H1 (cell line): ENCODE measurements around the gene STKLD1. TPM values are rescaled to one million over a fixed set of nuclear protein-coding genes. Genes with fewer than 3 reads are reported as not detected.

Experiments used
- CTCF ChIA-PET: fragments of 300-600 bp; sonication (Branson Sonifier 250); formaldehyde crosslinking; loops from one replicate; lab custom pipeline; 2021; ENCODE audit not compliant: partially characterized antibody; lab: Charles Lee
- POLR2A ChIA-PET: fragments of 300-600 bp; sonication (Branson Sonifier 250); formaldehyde crosslinking; loops from one replicate; lab custom pipeline; 2021; ENCODE audit warnings: inconsistent platforms; ENCODE audit not compliant: partially characterized antibody; lab: Charles Lee
- DNase-seq, 2 experiments: peaks; one replicate each; pipeline versions ENCODE4 v3.0.0 to v3.0.0-alpha.2; 2010 to 2022; ENCODE audit warnings: low spot score in 2 of 2, low read depth in 1 of 2, mixed read lengths in 1 of 2
- FAIRE-seq: peaks from 2 replicates; lab custom pipeline; 2011; peaks lifted over from hg19 to GRCh38; lab: Jason Lieb, UNC
- H2AFZ ChIP-seq: 2 replicates; pipeline ENCODE4 v1.8.1; 2012; ENCODE audit warnings: low read length, inconsistent platforms
- H2AK5ac ChIP-seq: 2 replicates; pipeline ENCODE4 v1.6.1; 2013; ENCODE audit warnings: low read depth, low read length
- H2BK120ac ChIP-seq: replicated peaks from 2 replicates; pipeline ENCODE3; 2013; ENCODE audit warnings: low read depth, low read length, inconsistent platforms
- H2BK12ac ChIP-seq: 2 replicates; pipeline ENCODE4 v1.6.1; 2013; ENCODE audit warnings: low read depth, low read length
- H2BK15ac ChIP-seq: 2 replicates; pipeline ENCODE4 v1.6.1; 2013; ENCODE audit warnings: low read length
- H2BK20ac ChIP-seq: 2 replicates; pipeline ENCODE4 v1.6.1; 2013; ENCODE audit warnings: low read length
- H2BK5ac ChIP-seq: 2 replicates; pipeline ENCODE4 v1.6.1; 2013; ENCODE audit warnings: low read depth, low read length
- H3K14ac ChIP-seq: 2 replicates; pipeline ENCODE4 v1.6.1; 2013; ENCODE audit warnings: inconsistent platforms; ENCODE audit not compliant: insufficient read length
- H3K18ac ChIP-seq: 2 replicates; pipeline ENCODE4 v1.6.1; 2013; ENCODE audit warnings: low read length; ENCODE audit errors: extremely low read depth
- H3K23ac ChIP-seq: 2 replicates; pipeline ENCODE4 v1.6.1; 2013; ENCODE audit warnings: inconsistent platforms; ENCODE audit not compliant: insufficient read length
- H3K23me2 ChIP-seq: 2 replicates; pipeline ENCODE4 v1.6.1; 2013; ENCODE audit warnings: low read depth, low read length
- H3K27ac ChIP-seq: 2 replicates; pipeline ENCODE4 v1.6.1; 2011; ENCODE audit warnings: low read depth, low read length, inconsistent platforms
- H3K27me3 ChIP-seq, 4 experiments: replicated peaks in 1 of 4; 1 replicate in 1 of 4; 2 replicates in 3 of 4; pipeline versions ENCODE4 v1.6.1 to v1.8.1; 2011 to 2013; ENCODE audit warnings: low read length in 3 of 4, mild to moderate bottlenecking in 3 of 4, inconsistent platforms in 2 of 4, mixed read lengths in 2 of 4, moderate library complexity in 1 of 4; ENCODE audit not compliant: control insufficient read depth in 3 of 4, insufficient read depth in 3 of 4; ENCODE audit errors: extremely low read depth in 1 of 4
- H3K36me3 ChIP-seq, 4 experiments: 2 replicates each; pipeline versions ENCODE4 v1.6.1 to v1.8.1; 2011 to 2013; ENCODE audit warnings: mild to moderate bottlenecking in 4 of 4, low read length in 3 of 4, moderate library complexity in 2 of 4, control low read depth in 1 of 4, inconsistent platforms in 1 of 4; ENCODE audit not compliant: insufficient read depth in 4 of 4, control insufficient read depth in 2 of 4
- H3K4ac ChIP-seq: replicated peaks from 2 replicates; pipeline ENCODE3; 2013; ENCODE audit warnings: low read length, low read depth, mixed read lengths, inconsistent platforms; ENCODE audit not compliant: insufficient read length
- H3K4me1 ChIP-seq, 4 experiments: replicated peaks in 1 of 4; 1 replicate in 1 of 4; 2 replicates in 3 of 4; pipeline versions ENCODE4 v1.6.1 to v1.8.1; 2011 to 2013; ENCODE audit warnings: low read length in 3 of 4, inconsistent platforms in 2 of 4, mixed read lengths in 1 of 4; ENCODE audit not compliant: insufficient read depth in 4 of 4, control insufficient read depth in 3 of 4
- H3K4me2 ChIP-seq, 2 experiments: 2 replicates each; pipeline versions ENCODE4 v1.6.1 to v1.8.1; 2011 to 2013; ENCODE audit warnings: low read depth in 2 of 2, low read length in 2 of 2, control low read depth in 1 of 2, inconsistent platforms in 1 of 2, mild to moderate bottlenecking in 1 of 2; ENCODE audit not compliant: insufficient read depth in 1 of 2
- H3K4me3 ChIP-seq, 4 experiments: fragments of 200-600, 300-600 bp in 1 of 4; sonication (generic), shearing (Covaris generic), sonication (Bioruptor Twin) in 1 of 4; 2 replicates each; pipeline versions ENCODE4 v1.5.1 to v1.8.1; 2011 to 2016; ENCODE audit warnings: low read length in 4 of 4, low read depth in 3 of 4, control low read depth in 2 of 4, inconsistent platforms in 2 of 4, mild to moderate bottlenecking in 2 of 4, mixed read lengths in 1 of 4, moderate library complexity in 1 of 4; ENCODE audit not compliant: insufficient read depth in 2 of 4; ENCODE audit errors: extremely low read depth in 1 of 4
- H3K56ac ChIP-seq: replicated peaks from 2 replicates; pipeline ENCODE3; 2013; ENCODE audit warnings: low read depth, mild to moderate bottlenecking, mixed read lengths, low read length, inconsistent platforms; ENCODE audit not compliant: insufficient read length
- H3K79me1 ChIP-seq: 2 replicates; pipeline ENCODE4 v1.6.1; 2013; ENCODE audit warnings: low read depth, low read length, control low read depth
- H3K79me2 ChIP-seq, 2 experiments: 2 replicates each; pipeline versions ENCODE4 v1.6.1 to v1.8.1; 2012 to 2013; ENCODE audit warnings: low read length in 2 of 2, mild to moderate bottlenecking in 2 of 2, inconsistent platforms in 1 of 2; ENCODE audit not compliant: insufficient read depth in 2 of 2, control insufficient read depth in 1 of 2
- H3K9ac ChIP-seq, 4 experiments: replicated peaks in 1 of 4; 1 replicate in 1 of 4; 2 replicates in 3 of 4; pipeline versions ENCODE4 v1.6.1 to v1.8.1; 2011 to 2013; ENCODE audit warnings: low read depth in 3 of 4, low read length in 3 of 4, control low read depth in 2 of 4, mild to moderate bottlenecking in 2 of 4, moderate library complexity in 2 of 4, inconsistent platforms in 1 of 4; ENCODE audit errors: extremely low read depth in 1 of 4
- H3K9me3 ChIP-seq, 2 experiments: 2 replicates each; pipeline versions ENCODE4 v1.6.1 to v1.8.1; 2012 to 2013; ENCODE audit warnings: mild to moderate bottlenecking in 2 of 2, moderate library complexity in 2 of 2, control low read depth in 1 of 2, inconsistent platforms in 1 of 2, low read depth in 1 of 2, low read length in 1 of 2, mixed read lengths in 1 of 2; ENCODE audit not compliant: insufficient read depth in 2 of 2
- H4K20me1 ChIP-seq, 2 experiments: replicated peaks in 1 of 2; 2 replicates each; pipeline versions ENCODE3 to v1.8.1; 2011 to 2013; ENCODE audit warnings: inconsistent platforms in 2 of 2, low read length in 2 of 2, mild to moderate bottlenecking in 1 of 2; ENCODE audit not compliant: insufficient read depth in 2 of 2, control insufficient read depth in 1 of 2
- H4K5ac ChIP-seq: 2 replicates; pipeline ENCODE4 v1.6.1; 2013; ENCODE audit warnings: low read length, low read depth, mixed read lengths, inconsistent platforms; ENCODE audit not compliant: insufficient read length
- H4K8ac ChIP-seq: 2 replicates; pipeline ENCODE4 v1.8.0; 2013; ENCODE audit warnings: mild to moderate bottlenecking, moderate library complexity, low read length, inconsistent platforms; ENCODE audit not compliant: insufficient read depth; ENCODE audit errors: extremely low read depth
- H4K91ac ChIP-seq: replicated peaks from 2 replicates; pipeline ENCODE3; 2013; ENCODE audit warnings: low read length, mixed read lengths, inconsistent platforms; ENCODE audit not compliant: insufficient read length
- JUND ChIP-seq: IDR thresholded peaks from 2 replicates; pipeline ENCODE4 v1.6.1; 2011; ENCODE audit warnings: mild to moderate bottlenecking, improper control_type of control experiment, low read length
- POLR2A ChIP-seq, 2 experiments: IDR thresholded peaks; 1 replicate in 1 of 2; 2 replicates in 1 of 2; pipeline ENCODE4 v1.6.1; 2011; ENCODE audit warnings: low read depth in 2 of 2, low read length in 2 of 2, mild to moderate bottlenecking in 2 of 2; ENCODE audit errors: control extremely low read depth in 1 of 2
- RNF2 ChIP-seq: fragments of 200-900, 300-1000 bp; sonication (generic); IDR thresholded peaks from 2 replicates; pipeline ENCODE4 v1.7.1; 2016; ENCODE audit warnings: borderline replicate concordance, low read depth, mild to moderate bottlenecking, antibody characterized with exemption, low read length; ENCODE audit not compliant: poor library complexity, severe bottlenecking; ENCODE audit errors: missing control alignments
- SAP30 ChIP-seq: fragments of 300-600 bp; sonication (generic); IDR thresholded peaks from 2 replicates; pipeline ENCODE4 v1.7.1; 2012; ENCODE audit warnings: low read length, moderate library complexity, mild to moderate bottlenecking, inconsistent platforms; ENCODE audit not compliant: insufficient read depth, insufficient replicate concordance
- SIX5 ChIP-seq: IDR thresholded peaks from 2 replicates; pipeline ENCODE4 v1.6.1; 2011; ENCODE audit warnings: mild to moderate bottlenecking, low read depth, low read length
- SP1 ChIP-seq: IDR thresholded peaks from 2 replicates; pipeline ENCODE4 v1.6.1; 2011; ENCODE audit warnings: low read depth, low read length
- WGBS, 2 experiments: shearing (Covaris generic) in 1 of 2; methylation state at CpG; one replicate each; pipeline versions ENCODE4 v1.1.6 to v1.1.7; 2013 to 2015; ENCODE audit warnings: low lambda C conversion rate in 2 of 2, mixed read lengths in 2 of 2, inconsistent platforms in 1 of 2, low coverage in 1 of 2, missing lambda C conversion rate in 1 of 2; ENCODE audit not compliant: insufficient replicate concordance in 2 of 2, insufficient coverage in 1 of 2, insufficient read length in 1 of 2; ENCODE audit errors: extremely low coverage in 1 of 2, missing lambda C conversion rate in 1 of 2; 5-methylcytosine and 5-hydroxymethylcytosine counted together
- polyA plus RNA-seq, 7 experiments: library from polyadenylated mRNA; depleted of rRNA in 3 of 7; stranded (reverse) in 5 of 7; unstranded in 2 of 7; fragments of >200 nt in 5 of 7; fragments of 200-250 nt in 2 of 7; gene quantifications; 1 replicate in 5 of 7; 2 replicates in 1 of 7; 4 replicates in 1 of 7; pipeline versions ENCODE4 v1.2.1 to v1.2.3, GENCODE V29; 2011 to 2013; ENCODE audit warnings: missing spikeins in 2 of 7, mixed read lengths in 2 of 7
- total RNA-seq: library from RNA; stranded (reverse); fragmentation: NEBNext Ultra II Directional; extraction: Animal tissue kit (Norgen Biotek cat#: 25700); gene quantifications from 2 replicates; pipeline ENCODE4 v1.2.1, GENCODE V29; 2021

Gene STKLD1
- total and polyA plus RNA-seq, 2 of the 8 experiments (the other 6 are each of a cell fraction or from before 2014, with no cell fraction given) = 0.26 TPM; not detected in 1

DNA sequence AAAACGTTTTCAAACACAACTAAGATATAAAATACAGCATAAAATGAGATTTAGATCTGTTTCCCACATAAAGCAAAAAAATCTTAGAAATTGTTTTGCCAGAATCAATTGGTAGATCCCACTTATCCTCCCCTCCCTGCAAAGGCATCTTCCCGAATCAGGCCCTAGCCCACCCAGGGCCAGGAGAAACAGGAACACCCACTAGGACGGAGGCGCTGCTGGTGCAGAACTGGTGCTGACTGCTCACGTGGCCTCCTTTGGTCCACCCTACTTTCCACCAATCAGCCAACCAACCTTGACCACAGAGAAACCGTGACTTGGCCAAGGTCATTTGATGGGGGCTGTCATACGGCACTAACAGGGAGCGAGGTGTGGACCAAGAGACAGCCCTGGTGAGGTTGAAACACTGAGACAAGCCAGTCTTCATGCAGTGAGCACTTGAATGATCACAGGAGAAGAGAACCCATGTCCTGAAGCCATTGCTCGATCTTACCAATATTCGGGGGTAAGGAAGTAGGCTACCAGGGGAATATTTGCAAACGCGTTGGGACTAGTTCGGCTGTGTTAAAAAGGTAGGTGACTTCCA, 14.6 kb upstream of the STKLD1 start:
- TF ChIP-seq SP1 (no peak), JUND (no peak), SIX5 (no peak), SAP30 (no peak), POLR2A (IDR thresholded peaks at IDR 0.05; ENCODE audit: control extremely low read depth in 1 of 2, low read depth in 2 of 2, low read length in 2 of 2) (no peak), RNF2 (no peak)
- Histone ChIP-seq H3K4me1 (peaks cover 0 to 8% (median 3%) of the 10 kb centered on the region in 4 experiments; a peak in 4 of 7 replicates), H2BK5ac (no peak overlapping the region), H2AFZ (no peak overlapping the region), H3K27ac (no peak overlapping the region; the same call in 1 of the 2 replicates), H3K9ac (no peak overlapping the region), H4K20me1 (peaks cover 19 to 27% of the 10 kb centered on the region in 2 experiments), H3K79me1 (peaks cover 7% of the 10 kb centered on the region; the same call in 1 of the 2 replicates), H2BK20ac (no peak overlapping the region), H3K23me2 (no peaks in the 10 kb centered on the region; the same call in 1 of the 2 replicates), H3K4me2 (no peak overlapping the region), H3K36me3 (peaks cover 15 to 58% (median 44%) of the 10 kb centered on the region in 4 experiments), H4K5ac (no peak overlapping the region), H2BK15ac (no peak overlapping the region), H3K23ac (no peak overlapping the region), H3K4me3 (no peak overlapping the region), H3K4ac (no peak overlapping the region), H2BK120ac (no peak overlapping the region), H3K56ac (no peak overlapping the region), H3K9me3 (no peaks in the 10 kb centered on the region), H4K91ac (no peak overlapping the region), H2AK5ac (no peak overlapping the region), H4K8ac (no peak overlapping the region), H3K79me2 (peaks cover 0 to 15% of the 10 kb centered on the region in 2 experiments; a peak in 1 of 4 replicates), H3K27me3 (no peaks in the 10 kb centered on the region), H3K14ac (no peak overlapping the region), H3K18ac (no peak overlapping the region), H2BK12ac (no peak overlapping the region)
- ChIA-PET POLR2A (interaction anchor here (1.0 to 19.9 kb wide), 8 partner anchors 8 to 78 kb away, joined by 3 to 461 read pairs (median 8); partner anchors contain the start of genes MED22, RPL7A, STKLD1 and SURF1), CTCF (interaction anchor here (1.8 to 8.2 kb wide), 5 partner anchors 9 to 43 kb away, joined by 5 to 90 read pairs (median 12); no protein-coding TSS in a partner anchor)
- DNase-seq = no peak
- WGBS, 2 experiments = 92% methylated on average over 13 of the region's 13 CpGs; no CpG with 5 or more reads in 1 of the 2 experiments
- no peak for FAIRE-seq
